HG03521 (cell line): Measurements from ENCODE around the gene NXNL2.

Experiments
- ATAC-seq: cut with Tn5 transposase; IDR thresholded peaks from one replicate; pipeline ENCODE4 v1.9.1; 2021; ENCODE audit warnings: mild to moderate bottlenecking, moderate library complexity; ENCODE audit not compliant: unreplicated experiment

Gene NXNL2

GRCh38 chr9:88531920-88532698, 2.9 kb upstream of the NXNL2 start:
- no peak for ATAC-seq

DNA sequence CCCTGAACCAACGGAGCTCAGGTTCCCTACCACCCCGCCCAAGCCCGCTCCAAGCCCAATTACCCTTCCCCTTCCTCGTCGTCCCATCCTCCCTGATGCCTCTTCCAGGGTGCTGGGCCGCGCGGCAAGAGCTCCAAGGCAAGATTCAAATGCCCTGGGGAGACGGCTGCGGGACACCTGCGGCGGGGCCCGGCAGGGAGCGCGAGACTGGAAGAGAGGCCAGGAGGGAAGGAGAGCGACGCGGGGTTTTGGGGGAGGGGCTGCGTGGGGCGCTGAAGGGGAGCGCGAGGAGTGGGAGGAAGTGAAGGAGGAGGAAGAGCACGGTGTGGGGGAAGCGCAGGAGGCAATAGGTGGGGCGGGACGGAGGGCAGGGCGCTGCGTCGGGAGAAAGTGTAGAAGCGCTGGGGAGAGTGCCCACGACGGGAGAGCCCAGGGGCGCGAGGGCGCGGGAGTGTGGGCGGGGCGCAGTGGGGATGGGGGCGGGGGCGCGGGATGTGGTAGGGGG, 975 bp upstream of the NXNL2 start:
- ATAC-seq, result no peak

DNA sequence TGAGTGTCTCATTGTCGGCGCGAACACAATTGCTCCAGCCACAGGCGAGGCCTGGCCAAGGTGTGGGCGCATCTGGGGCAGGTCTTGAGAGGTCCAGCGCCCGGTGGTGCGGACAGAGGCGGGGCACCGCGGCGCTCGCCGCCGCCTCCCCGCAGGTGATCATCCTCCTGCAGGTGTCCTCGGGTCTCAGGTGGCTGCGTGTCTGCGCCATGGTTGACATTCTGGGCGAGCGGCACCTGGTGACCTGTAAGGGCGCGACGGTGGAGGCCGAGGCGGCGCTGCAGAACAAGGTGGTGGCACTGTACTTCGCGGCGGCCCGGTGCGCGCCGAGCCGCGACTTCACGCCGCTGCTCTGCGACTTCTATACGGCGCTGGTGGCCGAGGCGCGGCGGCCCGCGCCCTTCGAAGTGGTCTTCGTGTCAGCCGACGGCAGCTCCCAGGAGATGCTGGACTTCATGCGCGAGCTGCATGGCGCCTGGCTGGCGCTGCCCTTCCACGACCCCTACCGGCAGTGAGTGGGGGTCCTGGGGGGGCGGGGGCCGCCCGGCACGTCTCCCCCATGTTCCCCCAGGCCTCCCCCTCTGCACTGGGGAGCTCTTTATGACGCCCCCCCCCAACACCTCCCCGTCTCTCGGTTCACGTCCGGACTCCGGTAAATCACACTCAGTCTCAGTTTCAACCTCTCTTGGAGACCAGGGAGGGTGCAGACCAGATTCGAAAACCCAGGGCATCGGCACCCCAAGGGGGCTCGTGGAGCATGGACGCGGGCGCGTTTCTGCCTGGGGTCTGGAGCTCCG, 446 bp downstream of the NXNL2 start:
- ATAC-seq, result no peak

GRCh38 chr9:88536023-88536324, 996 bp downstream of the NXNL2 start:
- no peak for ATAC-seq

DNA sequence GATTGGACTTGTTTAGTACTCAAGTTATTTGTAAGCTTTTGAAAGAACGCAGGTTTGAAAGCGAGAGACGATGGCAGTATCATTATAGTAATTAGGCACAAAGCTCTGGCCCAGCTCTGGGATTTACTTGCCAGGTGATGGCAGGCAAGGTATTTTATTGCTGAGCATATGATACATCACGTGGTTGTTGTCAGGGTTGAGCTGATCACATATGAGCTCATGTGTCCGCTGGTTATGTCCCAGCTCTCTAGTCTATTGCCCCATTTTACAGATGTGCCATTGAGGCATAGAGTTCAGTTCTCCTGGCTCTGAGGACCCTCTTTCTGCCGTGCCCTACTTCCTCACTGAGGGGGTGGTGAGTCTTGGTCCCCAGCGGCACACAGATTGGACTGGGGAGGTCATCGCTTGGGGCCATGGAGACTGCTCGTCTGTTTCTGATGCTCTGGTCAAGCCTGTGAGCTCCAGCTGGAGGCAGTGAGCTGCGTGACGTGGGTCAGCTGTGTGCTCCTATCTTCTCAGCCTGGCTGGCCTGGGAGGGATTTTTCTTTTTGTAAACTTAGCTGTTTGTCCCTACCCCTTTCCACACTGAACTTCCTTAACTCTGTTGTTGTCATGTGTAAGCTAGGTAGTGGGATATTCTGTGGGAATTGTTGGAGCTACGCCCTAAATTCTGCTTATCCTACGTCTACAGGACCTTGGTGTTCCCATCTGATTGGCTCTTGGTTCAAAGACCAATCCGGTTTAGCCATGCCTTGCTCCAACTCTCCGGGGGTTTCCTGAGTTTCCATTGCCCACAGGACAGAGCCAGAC, 2.2 kb downstream of the NXNL2 start:
- ATAC-seq, result no peak

GRCh38 chr9:88537761-88538091, 2.7 kb downstream of the NXNL2 start:
- ATAC-seq, result no peak

DNA sequence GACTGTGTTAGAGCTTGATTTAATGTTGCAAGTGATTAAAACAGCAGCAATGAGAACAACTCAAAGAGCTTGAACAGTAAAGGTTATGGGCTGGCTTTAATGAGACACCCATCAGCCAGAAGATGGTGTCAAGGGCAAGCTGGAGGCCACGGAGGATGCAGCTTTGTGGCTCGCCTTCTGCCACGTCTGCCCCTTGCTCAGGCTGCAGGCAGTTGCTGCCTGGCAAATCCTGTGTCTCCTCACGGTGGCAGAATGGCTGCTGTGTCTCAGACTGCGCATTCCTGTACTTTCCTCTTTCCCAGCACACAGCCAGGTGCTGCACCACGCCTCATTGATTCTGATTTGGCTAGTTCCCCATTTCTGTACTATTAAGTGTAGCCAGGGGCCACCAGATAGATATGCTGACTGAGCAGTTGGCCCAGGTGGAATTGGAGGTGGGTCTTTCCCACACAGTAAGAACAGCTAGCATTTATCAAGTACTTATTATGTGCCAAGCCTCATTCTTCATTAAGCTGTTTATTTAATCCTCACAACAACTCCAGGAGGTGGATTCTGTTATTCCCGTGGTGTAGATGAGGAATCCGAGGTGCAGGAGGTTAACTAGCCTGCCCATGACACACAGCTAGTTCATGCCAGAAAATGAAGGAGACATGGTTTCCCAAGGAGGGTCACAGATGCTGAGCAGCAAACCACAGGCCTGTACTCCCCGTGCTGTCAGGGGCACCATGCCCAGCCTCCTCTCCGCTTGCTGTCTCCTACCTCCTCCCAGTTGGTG, 3.5 kb downstream of the NXNL2 start:
- ATAC-seq, result no peak

DNA sequence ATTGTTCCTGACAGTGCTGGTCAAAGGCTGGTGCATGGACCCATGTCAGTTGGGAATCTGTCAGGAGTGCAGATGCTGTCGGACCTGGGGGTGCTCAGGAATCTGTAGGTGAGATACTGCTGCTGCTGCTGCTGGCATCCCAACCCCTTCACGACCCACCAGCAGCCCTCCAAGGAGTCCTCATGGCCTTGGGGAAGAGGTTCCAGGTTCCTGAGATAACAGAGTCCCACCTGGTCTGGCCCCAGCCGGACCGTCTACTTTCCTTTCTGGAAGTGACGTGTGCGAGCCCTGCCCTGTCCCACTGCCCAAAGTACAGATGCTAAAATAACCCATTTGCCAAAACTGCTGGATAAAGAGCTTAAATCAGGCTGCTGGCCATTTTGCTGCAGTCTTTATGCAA, 4.3 kb downstream of the NXNL2 start:
- no peak for ATAC-seq

DNA sequence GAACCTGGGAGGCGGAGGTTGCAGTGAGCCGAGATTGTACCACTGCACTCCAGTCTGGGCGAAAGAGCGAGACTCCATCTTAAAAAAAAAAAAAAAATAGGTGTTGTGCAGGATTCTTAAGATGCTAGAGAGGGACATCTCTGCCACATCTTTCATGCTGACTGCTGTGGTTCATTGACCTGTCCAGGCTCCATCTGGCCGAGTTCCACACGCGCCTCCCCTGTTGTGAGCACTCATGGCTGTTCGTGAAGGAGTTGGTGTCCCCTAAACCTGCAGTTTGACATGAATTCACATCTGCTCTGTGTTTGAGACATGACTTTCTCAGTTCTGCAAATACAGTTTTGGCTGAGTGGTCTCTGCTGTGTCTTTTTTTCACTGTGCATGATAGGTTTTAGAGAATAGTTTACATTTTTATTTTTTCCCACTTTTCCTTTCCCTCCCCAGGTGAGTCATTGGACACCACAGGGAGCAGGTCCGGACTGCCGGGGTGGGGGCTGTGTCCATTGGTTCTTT, 5.3 kb downstream of the NXNL2 start:
- no peak for ATAC-seq

GRCh38 chr9:88544245-88544644, 9.3 kb downstream of the NXNL2 start:
- ATAC-seq, result no peak

- ATAC-seq, result no peak
Measured at GRCh38 chr9:88551546-88552137, 16.7 kb downstream of the NXNL2 start.

DNA sequence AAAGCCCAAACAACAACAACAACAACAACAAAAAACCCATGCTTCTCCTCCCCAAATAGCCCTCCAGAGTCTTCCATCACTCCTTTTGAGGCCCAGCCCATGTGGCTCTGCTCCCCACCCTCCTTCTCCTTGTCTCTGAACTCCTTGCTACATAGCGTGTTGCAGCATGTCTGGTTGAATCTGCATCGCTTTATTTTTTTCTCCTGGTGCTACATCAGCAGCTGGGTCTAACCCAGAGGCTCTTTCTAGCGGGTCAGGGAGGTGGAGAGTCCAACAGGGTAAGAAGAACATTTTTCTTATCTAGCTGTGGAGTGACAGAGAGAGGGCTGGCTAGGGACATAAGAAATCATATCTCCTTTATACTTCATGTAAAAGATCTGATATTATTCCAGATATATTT, 18.4 kb downstream of the NXNL2 start:
- no peak for ATAC-seq

DNA sequence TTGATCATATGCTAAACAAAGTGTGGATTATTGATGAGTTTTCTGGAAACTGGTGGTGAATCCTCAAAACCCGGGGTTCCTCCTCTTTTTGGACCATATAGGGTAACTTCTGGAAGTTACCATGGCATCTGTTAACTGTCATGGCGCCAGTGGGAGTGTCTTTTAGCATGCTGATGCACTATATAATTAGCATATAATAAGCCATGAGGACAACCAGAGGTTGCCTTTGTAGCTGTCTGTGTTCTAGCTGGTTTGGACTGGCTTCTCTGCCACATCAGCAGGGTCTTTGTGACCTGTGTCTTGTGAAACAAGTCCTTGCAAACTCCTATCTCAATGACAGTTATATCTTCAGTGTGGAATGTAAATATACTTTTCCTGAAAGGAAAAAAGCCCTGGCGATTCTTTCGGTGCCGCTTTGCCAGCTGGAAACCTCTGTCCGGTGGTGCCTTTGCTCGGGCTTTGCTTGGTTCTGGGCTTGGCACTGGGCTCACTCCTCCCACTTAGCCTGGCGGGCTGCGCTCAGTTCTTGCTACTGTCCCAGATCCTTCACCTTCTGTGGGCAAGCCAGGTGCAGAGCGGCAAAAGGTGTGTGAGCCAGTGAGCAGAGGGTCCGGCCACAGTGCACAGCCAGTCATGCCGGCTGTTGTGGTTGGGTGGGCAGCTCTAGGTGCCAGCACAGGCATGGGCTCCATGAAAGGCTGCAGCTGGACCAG, 20.4 kb downstream of the NXNL2 start:
- no peak for ATAC-seq

DNA sequence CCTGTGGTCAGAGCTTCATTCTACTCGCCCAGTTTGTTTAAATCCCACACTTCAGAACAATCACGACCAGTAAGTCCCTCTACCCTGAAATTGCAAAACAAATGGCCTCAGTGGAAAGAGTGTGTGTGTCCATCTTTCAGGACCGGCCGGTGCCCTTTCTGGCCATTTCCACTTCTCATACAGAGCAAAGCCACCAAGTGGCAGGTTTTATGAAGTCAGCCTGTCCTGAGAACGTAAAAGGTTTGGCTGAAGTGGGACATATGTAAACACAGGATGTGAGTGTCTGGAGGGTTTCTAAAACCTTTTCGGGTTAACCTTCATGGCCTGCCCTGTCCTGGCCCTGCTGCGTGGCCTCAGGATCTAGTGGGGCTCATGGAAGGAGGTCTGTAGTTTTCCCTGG, 24.7 kb downstream of the NXNL2 start:
- ATAC-seq, result no peak

DNA sequence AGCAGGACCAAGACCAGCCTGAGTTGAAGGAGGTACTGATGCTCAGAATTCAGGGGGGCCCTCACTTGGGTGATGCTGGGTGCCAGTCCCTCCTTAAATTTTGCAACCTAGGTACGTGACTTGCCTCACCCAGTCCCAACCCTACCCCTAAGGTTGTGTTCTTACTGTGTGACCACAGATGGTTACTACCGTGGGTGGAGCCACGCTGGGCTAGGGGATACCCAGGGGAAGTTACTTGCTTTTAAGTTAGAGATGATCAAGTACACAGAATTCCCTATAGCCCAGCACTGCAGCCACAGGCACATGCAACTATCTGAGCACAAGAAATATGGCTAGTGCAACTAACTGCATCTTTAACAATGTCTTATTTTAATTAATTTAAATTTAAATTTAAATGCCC, 32.9 kb downstream of the NXNL2 start:
- ATAC-seq, result no peak

DNA sequence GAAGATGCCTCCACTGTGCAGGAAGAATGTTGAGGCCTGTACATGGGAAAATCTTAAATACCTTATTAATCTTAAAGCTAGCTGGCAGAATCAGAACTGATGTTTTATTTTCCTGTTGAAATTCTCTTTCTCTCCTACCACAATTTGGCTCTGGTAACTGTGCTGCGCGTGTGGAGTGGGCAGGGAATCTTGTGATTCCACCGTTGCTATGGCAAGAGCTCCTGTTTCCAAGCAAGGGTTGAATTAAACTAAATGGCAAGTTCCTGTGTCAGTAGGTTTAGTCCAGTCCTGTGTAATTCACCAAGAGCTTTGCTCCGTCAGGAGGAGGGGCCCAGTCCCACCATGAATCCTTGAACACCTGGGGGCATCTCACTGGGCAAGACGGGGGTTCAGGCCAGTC, 36.4 kb downstream of the NXNL2 start:
- ATAC-seq, result no peak

- ATAC-seq, result no peak
Measured at GRCh38 chr9:88572684-88573083, 37.7 kb downstream of the NXNL2 start.

DNA sequence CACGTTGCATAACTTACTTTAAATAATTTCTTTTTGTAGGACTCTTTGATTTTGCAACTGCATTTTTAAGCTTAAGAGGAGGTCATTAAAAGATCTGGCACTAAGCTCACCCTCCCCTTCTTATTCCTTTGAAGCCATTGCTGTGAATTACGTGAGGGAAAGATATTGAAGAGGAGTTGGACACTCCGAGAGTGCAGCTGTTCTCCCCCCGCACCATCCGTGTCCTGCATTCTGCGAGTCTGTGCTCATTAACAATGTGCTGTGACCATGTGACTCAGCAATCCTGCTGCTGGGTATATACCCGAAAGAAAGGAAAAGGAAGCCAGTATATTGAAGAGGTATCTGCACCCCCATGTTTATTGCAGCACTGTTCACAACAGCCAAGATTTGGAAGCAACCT, 40.0 kb downstream of the NXNL2 start:
- ATAC-seq, result no peak

GRCh38 chr9:88577256-88578120, 42.5 kb downstream of the NXNL2 start:
- ATAC-seq, result no peak
